H1 (cell line): ENCODE data around the gene ADGRD2. TPM values are rescaled to one million over a fixed set of nuclear protein-coding genes. Genes with fewer than 3 reads are reported as not detected.

Experiments used
- CTCF ChIA-PET: fragments of 300-600 bp; sonication (Branson Sonifier 250); formaldehyde crosslinking; loops from one replicate; lab custom pipeline; 2021; ENCODE audit not compliant: partially characterized antibody; lab: Charles Lee
- POLR2A ChIA-PET: fragments of 300-600 bp; sonication (Branson Sonifier 250); formaldehyde crosslinking; loops from one replicate; lab custom pipeline; 2021; ENCODE audit warnings: inconsistent platforms; ENCODE audit not compliant: partially characterized antibody; lab: Charles Lee
- DNase-seq, 2 experiments: peaks; one replicate each; pipeline versions ENCODE4 v3.0.0 to v3.0.0-alpha.2; 2010 to 2022; ENCODE audit warnings: low spot score in 2 of 2, low read depth in 1 of 2, mixed read lengths in 1 of 2
- FAIRE-seq: peaks from 2 replicates; lab custom pipeline; 2011; peaks lifted over from hg19 to GRCh38; lab: Jason Lieb, UNC
- H2AFZ ChIP-seq: 2 replicates; pipeline ENCODE4 v1.8.1; 2012; ENCODE audit warnings: low read length, inconsistent platforms
- H2AK5ac ChIP-seq: 2 replicates; pipeline ENCODE4 v1.6.1; 2013; ENCODE audit warnings: low read depth, low read length
- H2BK120ac ChIP-seq: replicated peaks from 2 replicates; pipeline ENCODE3; 2013; ENCODE audit warnings: low read depth, low read length, inconsistent platforms
- H2BK12ac ChIP-seq: 2 replicates; pipeline ENCODE4 v1.6.1; 2013; ENCODE audit warnings: low read depth, low read length
- H2BK15ac ChIP-seq: 2 replicates; pipeline ENCODE4 v1.6.1; 2013; ENCODE audit warnings: low read length
- H2BK20ac ChIP-seq: 2 replicates; pipeline ENCODE4 v1.6.1; 2013; ENCODE audit warnings: low read length
- H2BK5ac ChIP-seq: 2 replicates; pipeline ENCODE4 v1.6.1; 2013; ENCODE audit warnings: low read depth, low read length
- H3K14ac ChIP-seq: 2 replicates; pipeline ENCODE4 v1.6.1; 2013; ENCODE audit warnings: inconsistent platforms; ENCODE audit not compliant: insufficient read length
- H3K18ac ChIP-seq: 2 replicates; pipeline ENCODE4 v1.6.1; 2013; ENCODE audit warnings: low read length; ENCODE audit errors: extremely low read depth
- H3K23ac ChIP-seq: 2 replicates; pipeline ENCODE4 v1.6.1; 2013; ENCODE audit warnings: inconsistent platforms; ENCODE audit not compliant: insufficient read length
- H3K23me2 ChIP-seq: 2 replicates; pipeline ENCODE4 v1.6.1; 2013; ENCODE audit warnings: low read depth, low read length
- H3K27ac ChIP-seq: 2 replicates; pipeline ENCODE4 v1.6.1; 2011; ENCODE audit warnings: low read depth, low read length, inconsistent platforms
- H3K27me3 ChIP-seq, 4 experiments: replicated peaks in 1 of 4; 1 replicate in 1 of 4; 2 replicates in 3 of 4; pipeline versions ENCODE4 v1.6.1 to v1.8.1; 2011 to 2013; ENCODE audit warnings: low read length in 3 of 4, mild to moderate bottlenecking in 3 of 4, inconsistent platforms in 2 of 4, mixed read lengths in 2 of 4, moderate library complexity in 1 of 4; ENCODE audit not compliant: control insufficient read depth in 3 of 4, insufficient read depth in 3 of 4; ENCODE audit errors: extremely low read depth in 1 of 4
- H3K36me3 ChIP-seq, 4 experiments: 2 replicates each; pipeline versions ENCODE4 v1.6.1 to v1.8.1; 2011 to 2013; ENCODE audit warnings: mild to moderate bottlenecking in 4 of 4, low read length in 3 of 4, moderate library complexity in 2 of 4, control low read depth in 1 of 4, inconsistent platforms in 1 of 4; ENCODE audit not compliant: insufficient read depth in 4 of 4, control insufficient read depth in 2 of 4
- H3K4ac ChIP-seq: replicated peaks from 2 replicates; pipeline ENCODE3; 2013; ENCODE audit warnings: low read length, low read depth, mixed read lengths, inconsistent platforms; ENCODE audit not compliant: insufficient read length
- H3K4me1 ChIP-seq, 4 experiments: replicated peaks in 1 of 4; 1 replicate in 1 of 4; 2 replicates in 3 of 4; pipeline versions ENCODE4 v1.6.1 to v1.8.1; 2011 to 2013; ENCODE audit warnings: low read length in 3 of 4, inconsistent platforms in 2 of 4, mixed read lengths in 1 of 4; ENCODE audit not compliant: insufficient read depth in 4 of 4, control insufficient read depth in 3 of 4
- H3K4me2 ChIP-seq, 2 experiments: 2 replicates each; pipeline versions ENCODE4 v1.6.1 to v1.8.1; 2011 to 2013; ENCODE audit warnings: low read depth in 2 of 2, low read length in 2 of 2, control low read depth in 1 of 2, inconsistent platforms in 1 of 2, mild to moderate bottlenecking in 1 of 2; ENCODE audit not compliant: insufficient read depth in 1 of 2
- H3K4me3 ChIP-seq, 4 experiments: fragments of 200-600, 300-600 bp in 1 of 4; sonication (generic), shearing (Covaris generic), sonication (Bioruptor Twin) in 1 of 4; 2 replicates each; pipeline versions ENCODE4 v1.5.1 to v1.8.1; 2011 to 2016; ENCODE audit warnings: low read length in 4 of 4, low read depth in 3 of 4, control low read depth in 2 of 4, inconsistent platforms in 2 of 4, mild to moderate bottlenecking in 2 of 4, mixed read lengths in 1 of 4, moderate library complexity in 1 of 4; ENCODE audit not compliant: insufficient read depth in 2 of 4; ENCODE audit errors: extremely low read depth in 1 of 4
- H3K56ac ChIP-seq: replicated peaks from 2 replicates; pipeline ENCODE3; 2013; ENCODE audit warnings: low read depth, mild to moderate bottlenecking, mixed read lengths, low read length, inconsistent platforms; ENCODE audit not compliant: insufficient read length
- H3K79me1 ChIP-seq: 2 replicates; pipeline ENCODE4 v1.6.1; 2013; ENCODE audit warnings: low read depth, low read length, control low read depth
- H3K79me2 ChIP-seq, 2 experiments: 2 replicates each; pipeline versions ENCODE4 v1.6.1 to v1.8.1; 2012 to 2013; ENCODE audit warnings: low read length in 2 of 2, mild to moderate bottlenecking in 2 of 2, inconsistent platforms in 1 of 2; ENCODE audit not compliant: insufficient read depth in 2 of 2, control insufficient read depth in 1 of 2
- H3K9ac ChIP-seq, 4 experiments: replicated peaks in 1 of 4; 1 replicate in 1 of 4; 2 replicates in 3 of 4; pipeline versions ENCODE4 v1.6.1 to v1.8.1; 2011 to 2013; ENCODE audit warnings: low read depth in 3 of 4, low read length in 3 of 4, control low read depth in 2 of 4, mild to moderate bottlenecking in 2 of 4, moderate library complexity in 2 of 4, inconsistent platforms in 1 of 4; ENCODE audit errors: extremely low read depth in 1 of 4
- H3K9me3 ChIP-seq, 2 experiments: 2 replicates each; pipeline versions ENCODE4 v1.6.1 to v1.8.1; 2012 to 2013; ENCODE audit warnings: mild to moderate bottlenecking in 2 of 2, moderate library complexity in 2 of 2, control low read depth in 1 of 2, inconsistent platforms in 1 of 2, low read depth in 1 of 2, low read length in 1 of 2, mixed read lengths in 1 of 2; ENCODE audit not compliant: insufficient read depth in 2 of 2
- H4K20me1 ChIP-seq, 2 experiments: replicated peaks in 1 of 2; 2 replicates each; pipeline versions ENCODE3 to v1.8.1; 2011 to 2013; ENCODE audit warnings: inconsistent platforms in 2 of 2, low read length in 2 of 2, mild to moderate bottlenecking in 1 of 2; ENCODE audit not compliant: insufficient read depth in 2 of 2, control insufficient read depth in 1 of 2
- H4K5ac ChIP-seq: 2 replicates; pipeline ENCODE4 v1.6.1; 2013; ENCODE audit warnings: low read length, low read depth, mixed read lengths, inconsistent platforms; ENCODE audit not compliant: insufficient read length
- H4K8ac ChIP-seq: 2 replicates; pipeline ENCODE4 v1.8.0; 2013; ENCODE audit warnings: mild to moderate bottlenecking, moderate library complexity, low read length, inconsistent platforms; ENCODE audit not compliant: insufficient read depth; ENCODE audit errors: extremely low read depth
- H4K91ac ChIP-seq: replicated peaks from 2 replicates; pipeline ENCODE3; 2013; ENCODE audit warnings: low read length, mixed read lengths, inconsistent platforms; ENCODE audit not compliant: insufficient read length
- CBX8 ChIP-seq: fragments of 300-800, 300-1000 bp; sonication (generic); IDR thresholded peaks from 2 replicates; pipeline ENCODE4 v1.7.1; 2016; ENCODE audit warnings: low read depth, low read length, borderline replicate concordance
- CHD2 ChIP-seq: IDR thresholded peaks from 2 replicates; pipeline ENCODE4 v1.6.1; 2012; ENCODE audit warnings: low read length, improper control_type of control experiment
- CTBP2 ChIP-seq: IDR thresholded peaks from 2 replicates; pipeline ENCODE4 v1.7.0; 2011; ENCODE audit warnings: borderline replicate concordance, mild to moderate bottlenecking, moderate library complexity, mixed read lengths, low read length; ENCODE audit not compliant: insufficient read depth, insufficient read length
- JUN ChIP-seq: IDR thresholded peaks from 2 replicates; pipeline ENCODE4 v1.6.1; 2011; ENCODE audit warnings: low read depth, mild to moderate bottlenecking, improper control_type of control experiment, low read length
- TAF1 ChIP-seq: IDR thresholded peaks from 2 replicates; pipeline ENCODE4 v1.6.1; 2011; ENCODE audit warnings: mild to moderate bottlenecking, low read depth, low read length
- ZNF274 ChIP-seq: IDR thresholded peaks from 2 replicates; pipeline ENCODE4 v1.7.0; 2012; ENCODE audit warnings: low read length, borderline replicate concordance; ENCODE audit errors: extremely low read depth
- WGBS, 2 experiments: shearing (Covaris generic) in 1 of 2; methylation state at CpG; one replicate each; pipeline versions ENCODE4 v1.1.6 to v1.1.7; 2013 to 2015; ENCODE audit warnings: low lambda C conversion rate in 2 of 2, mixed read lengths in 2 of 2, inconsistent platforms in 1 of 2, low coverage in 1 of 2, missing lambda C conversion rate in 1 of 2; ENCODE audit not compliant: insufficient replicate concordance in 2 of 2, insufficient coverage in 1 of 2, insufficient read length in 1 of 2; ENCODE audit errors: extremely low coverage in 1 of 2, missing lambda C conversion rate in 1 of 2; 5-methylcytosine and 5-hydroxymethylcytosine counted together
- polyA plus RNA-seq, 7 experiments: library from polyadenylated mRNA; depleted of rRNA in 3 of 7; stranded (reverse) in 5 of 7; unstranded in 2 of 7; fragments of >200 nt in 5 of 7; fragments of 200-250 nt in 2 of 7; gene quantifications; 1 replicate in 5 of 7; 2 replicates in 1 of 7; 4 replicates in 1 of 7; pipeline versions ENCODE4 v1.2.1 to v1.2.3, GENCODE V29; 2011 to 2013; ENCODE audit warnings: missing spikeins in 2 of 7, mixed read lengths in 2 of 7
- total RNA-seq: library from RNA; stranded (reverse); fragmentation: NEBNext Ultra II Directional; extraction: Animal tissue kit (Norgen Biotek cat#: 25700); gene quantifications from 2 replicates; pipeline ENCODE4 v1.2.1, GENCODE V29; 2021
- TF ChIP-seq, protein P1 (sequence below): IDR thresholded peaks from 2 replicates; pipeline ENCODE4 v1.6.1; 2011; ENCODE audit warnings: low read length, improper control_type of control experiment
- TF ChIP-seq, protein P2 (sequence below), 3 experiments: IDR thresholded peaks; 1 replicate in 2 of 3; 2 replicates in 1 of 3; pipeline versions ENCODE4 v1.5.1 to v1.6.1; 2011; ENCODE audit warnings: low read length in 3 of 3, mild to moderate bottlenecking in 3 of 3, inconsistent platforms in 2 of 3, low read depth in 1 of 3, moderate library complexity in 1 of 3; ENCODE audit not compliant: insufficient read depth in 1 of 3; ENCODE audit errors: control extremely low read depth in 1 of 3

Gene ADGRD2
- total and polyA plus RNA-seq, 2 of the 8 experiments (the other 6 are each of a cell fraction or from before 2014, with no cell fraction given): 0.41 to 1.4 TPM

GRCh38 chr9:124444166-124444565 is 6.1 kb upstream of the ADGRD2 start:
- no peaks in the 10 kb centered on the region for H3K79me2 ChIP-seq
- DNase-seq: no peak
- TF ChIP-seq, protein P1, sequence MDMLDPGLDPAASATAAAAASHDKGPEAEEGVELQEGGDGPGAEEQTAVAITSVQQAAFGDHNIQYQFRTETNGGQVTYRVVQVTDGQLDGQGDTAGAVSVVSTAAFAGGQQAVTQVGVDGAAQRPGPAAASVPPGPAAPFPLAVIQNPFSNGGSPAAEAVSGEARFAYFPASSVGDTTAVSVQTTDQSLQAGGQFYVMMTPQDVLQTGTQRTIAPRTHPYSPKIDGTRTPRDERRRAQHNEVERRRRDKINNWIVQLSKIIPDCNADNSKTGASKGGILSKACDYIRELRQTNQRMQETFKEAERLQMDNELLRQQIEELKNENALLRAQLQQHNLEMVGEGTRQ: no peak
- TF ChIP-seq, protein P2, sequence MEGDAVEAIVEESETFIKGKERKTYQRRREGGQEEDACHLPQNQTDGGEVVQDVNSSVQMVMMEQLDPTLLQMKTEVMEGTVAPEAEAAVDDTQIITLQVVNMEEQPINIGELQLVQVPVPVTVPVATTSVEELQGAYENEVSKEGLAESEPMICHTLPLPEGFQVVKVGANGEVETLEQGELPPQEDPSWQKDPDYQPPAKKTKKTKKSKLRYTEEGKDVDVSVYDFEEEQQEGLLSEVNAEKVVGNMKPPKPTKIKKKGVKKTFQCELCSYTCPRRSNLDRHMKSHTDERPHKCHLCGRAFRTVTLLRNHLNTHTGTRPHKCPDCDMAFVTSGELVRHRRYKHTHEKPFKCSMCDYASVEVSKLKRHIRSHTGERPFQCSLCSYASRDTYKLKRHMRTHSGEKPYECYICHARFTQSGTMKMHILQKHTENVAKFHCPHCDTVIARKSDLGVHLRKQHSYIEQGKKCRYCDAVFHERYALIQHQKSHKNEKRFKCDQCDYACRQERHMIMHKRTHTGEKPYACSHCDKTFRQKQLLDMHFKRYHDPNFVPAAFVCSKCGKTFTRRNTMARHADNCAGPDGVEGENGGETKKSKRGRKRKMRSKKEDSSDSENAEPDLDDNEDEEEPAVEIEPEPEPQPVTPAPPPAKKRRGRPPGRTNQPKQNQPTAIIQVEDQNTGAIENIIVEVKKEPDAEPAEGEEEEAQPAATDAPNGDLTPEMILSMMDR (IDR thresholded peaks at IDR 0.05; ENCODE audit: control extremely low read depth in 1 of 3, insufficient read depth in 1 of 3, low read depth in 1 of 3, low read length in 3 of 3): no peak
- TF ChIP-seq JUN: no peak
- no peak for TF ChIP-seq CBX8
- TF ChIP-seq TAF1: no peak
- no peak for TF ChIP-seq ZNF274
- TF ChIP-seq CTBP2: no peak
- TF ChIP-seq CHD2: no peak

More at GRCh38 chr9:124444166-124444565, 6.1 kb upstream of the ADGRD2 start:
- Histone ChIP-seq H2BK15ac (no peak overlapping the region), H4K20me1 (no peaks in the 10 kb centered on the region), H3K27me3 (no peaks in the 10 kb centered on the region; a peak in 1 of 7 replicates), H3K23me2 (no peaks in the 10 kb centered on the region), H4K5ac (no peak overlapping the region), H3K4me1 (peaks cover 0 to 4% (median 0%) of the 10 kb centered on the region in 4 experiments; a peak in 1 of 7 replicates), H4K91ac (no peak overlapping the region), H3K9me3 (no peaks in the 10 kb centered on the region), H3K9ac (no peak overlapping the region), H2BK20ac (no peak overlapping the region), H3K18ac (no peak overlapping the region), H3K56ac (no peak overlapping the region), H4K8ac (no peak overlapping the region), H3K36me3 (no peaks in the 10 kb centered on the region), H3K14ac (no peak overlapping the region), H3K23ac (no peak overlapping the region), H3K27ac (no peak overlapping the region), H2AFZ (no peak overlapping the region), H2BK120ac (no peak overlapping the region), H3K4ac (no peak overlapping the region), H2BK12ac (no peak overlapping the region), H3K79me1 (no peaks in the 10 kb centered on the region), H3K4me2 (no peak overlapping the region), H3K4me3 (no peak overlapping the region), H2AK5ac (no peak overlapping the region), H2BK5ac (no peak overlapping the region)
- no peak for FAIRE-seq
- ChIA-PET CTCF (interaction anchor here (2.2 to 2.5 kb wide), 2 partner anchors 10 to 25 kb away, joined by 5 to 16 read pairs; no protein-coding TSS in a partner anchor), POLR2A (no interaction called here)
- 96% methylated on average over 2 of the region's 3 CpGs; no CpG with 5 or more reads in 1 of the 2 experiments for WGBS, 2 experiments
